Activated T-cell treated with anti-CD3 and anti-CD28 coated beads for 1 hour (primary cell): Measurements from ENCODE around the gene GPR17.

Experiments used
- DNase-seq: peaks from one replicate; pipeline ENCODE4 v3.0.0-alpha.2; 2020; ENCODE audit warnings: low read depth

Gene GPR17

DNA sequence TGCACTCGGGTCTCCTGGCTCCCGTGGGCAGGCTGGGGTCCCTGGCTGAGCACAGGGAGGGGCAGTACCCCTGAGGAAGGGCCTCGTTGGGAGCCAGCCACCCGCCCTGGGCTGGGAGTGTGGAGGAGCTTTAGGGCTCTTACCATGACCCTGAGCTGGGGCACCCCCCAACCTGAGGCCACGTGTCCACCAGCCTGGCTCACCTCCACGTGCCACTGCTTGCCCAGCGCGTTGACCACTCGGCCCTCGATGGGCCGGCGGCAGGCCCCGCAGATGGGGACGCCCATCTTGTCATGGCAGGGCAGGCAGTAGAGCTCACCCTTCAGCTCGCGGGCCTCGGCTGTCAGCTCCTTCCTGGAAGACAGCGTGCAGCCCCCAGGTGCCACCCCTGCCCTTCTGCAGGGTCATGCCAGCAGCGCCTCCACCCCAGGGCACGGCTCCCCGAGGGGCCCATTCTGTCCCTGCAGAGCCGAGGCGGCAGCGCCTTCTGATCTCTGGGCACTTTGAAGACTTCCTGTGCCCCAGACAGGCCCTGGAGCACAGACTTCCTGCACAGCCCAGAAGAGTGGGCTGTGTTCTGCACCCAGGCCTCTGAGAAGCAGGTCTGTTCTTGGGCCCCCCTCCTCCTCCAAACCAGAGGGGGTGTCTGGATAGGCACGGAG is 4.0 kb upstream of the GPR17 start:
- peak; percentile 43 for DNase-seq

DNA sequence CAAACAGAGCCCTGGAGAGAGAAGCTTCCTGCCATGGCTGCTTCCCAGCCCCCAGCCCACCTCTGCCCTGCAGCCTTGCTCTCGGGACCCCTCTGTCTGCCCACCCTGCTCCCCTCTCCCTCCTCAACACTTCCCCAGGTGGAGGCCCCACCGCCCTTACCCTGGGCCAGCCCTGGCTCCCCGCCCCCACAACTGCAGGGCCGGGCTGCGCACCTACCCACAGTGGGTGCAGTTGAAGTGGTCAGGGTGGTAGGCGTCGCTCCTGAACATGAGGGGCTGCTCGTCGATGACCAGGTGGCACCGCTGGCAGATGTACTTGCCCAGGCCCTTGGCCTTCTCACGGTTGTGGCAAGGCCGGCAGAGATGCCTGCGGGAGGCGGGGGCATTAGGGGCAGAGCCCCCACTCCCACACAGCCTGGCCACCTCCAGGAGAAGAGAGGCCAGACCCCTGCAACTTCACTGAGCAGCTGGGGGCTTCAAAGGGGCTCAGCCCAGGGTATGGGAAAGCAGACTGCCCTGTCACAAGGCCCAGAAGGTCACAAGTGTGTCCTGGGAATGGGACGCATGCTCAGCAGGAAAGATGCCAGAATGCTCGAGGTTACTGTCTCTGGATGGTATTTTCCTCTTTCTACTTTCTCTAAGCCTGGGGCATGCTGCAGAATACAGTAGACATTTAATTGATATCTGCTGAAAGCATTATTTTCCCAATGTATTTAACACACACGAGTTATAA is 3.1 kb upstream of the GPR17 start:
- DNase-seq, result no peak

DNA sequence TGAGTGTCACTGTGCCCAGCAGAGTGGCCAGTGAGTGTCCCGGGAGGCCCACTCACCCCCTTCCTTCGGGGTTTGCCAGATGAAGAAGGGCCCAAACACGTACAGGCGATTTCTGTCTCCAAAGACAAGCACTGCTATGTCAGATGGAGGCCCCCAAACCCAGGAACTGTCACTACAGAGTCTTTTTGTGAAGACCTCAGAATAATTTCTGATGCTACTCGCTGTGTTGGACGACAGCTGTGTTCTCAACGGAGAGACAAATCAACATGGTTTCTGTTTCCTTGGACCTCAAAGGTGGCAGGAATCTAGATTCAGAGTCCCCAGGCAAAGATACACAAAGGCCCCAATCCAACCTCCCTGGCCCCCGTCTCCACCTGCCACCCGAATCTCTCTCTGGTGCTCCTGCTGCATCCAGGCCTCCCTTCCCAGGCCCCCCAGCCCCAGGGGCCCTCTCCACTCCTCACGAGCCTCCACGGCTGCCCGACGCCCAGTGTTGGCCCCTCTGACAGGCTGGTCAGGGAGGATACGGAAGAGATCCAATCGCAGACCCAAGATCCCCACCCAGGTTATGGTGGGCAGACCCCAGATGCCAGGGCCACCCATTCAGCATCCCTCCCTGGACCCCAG is 2.4 kb upstream of the GPR17 start:
- DNase-seq, result no peak

- no peak for DNase-seq
Observed at GRCh38 chr2:127644066-127645025, 1.6 kb upstream of the GPR17 start.

DNA sequence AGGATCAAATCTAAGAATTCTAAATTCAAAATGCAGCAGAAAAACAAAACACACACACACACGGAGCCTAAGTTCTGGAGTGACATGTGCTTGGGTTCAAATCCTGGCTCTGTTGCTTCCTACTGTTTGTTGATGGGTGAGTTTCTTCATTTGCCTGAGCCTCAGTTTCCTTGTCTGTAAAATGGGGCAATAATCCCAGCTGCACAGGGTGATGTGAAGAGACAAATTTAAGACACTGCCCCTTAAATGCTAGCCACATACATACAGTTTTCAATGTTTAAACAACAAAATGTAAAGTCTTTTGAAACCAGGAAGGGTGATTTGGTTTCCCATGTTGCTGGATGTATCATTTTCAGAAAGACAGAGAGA is 943 bp upstream of the GPR17 start:
- no peak for DNase-seq

DNA sequence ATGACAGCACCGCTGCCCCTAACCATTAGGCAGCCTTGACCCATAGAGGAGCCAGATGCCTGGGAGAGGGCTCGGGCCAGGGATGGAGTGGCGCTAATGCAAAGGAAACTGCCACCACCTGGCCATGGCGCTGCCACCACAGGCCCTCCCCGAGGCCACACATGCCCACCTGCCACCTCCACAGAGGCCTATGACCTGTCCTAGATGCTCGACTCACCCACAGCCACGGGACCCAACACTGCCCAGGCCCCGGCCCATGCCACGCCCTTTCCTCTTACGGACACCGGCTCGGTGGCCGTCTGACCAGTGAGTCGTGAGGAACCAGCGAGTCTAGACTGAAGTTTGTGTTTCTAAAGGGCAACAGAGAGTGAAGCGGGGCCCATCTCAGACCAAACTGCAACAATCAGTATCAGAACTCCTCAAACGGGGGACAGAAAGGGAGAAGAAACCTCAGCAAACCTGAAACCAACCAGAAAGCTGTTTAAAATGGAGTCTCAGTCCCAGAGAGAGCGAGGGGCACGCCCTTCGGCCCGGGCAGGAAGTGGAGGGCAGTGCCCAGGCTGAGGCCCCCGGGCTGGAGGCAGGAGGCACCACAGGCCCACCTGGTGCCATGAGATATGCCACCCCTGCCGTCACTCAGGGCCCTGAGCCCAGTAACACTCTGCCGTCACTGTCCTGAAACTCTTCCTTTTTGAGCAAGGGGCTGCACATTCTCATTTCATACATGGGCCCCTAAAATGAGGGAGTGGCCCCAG is 711 bp downstream of the GPR17 start:
- DNase-seq, result no peak

- no peak for DNase-seq
Observed at GRCh38 chr2:127647242-127648190, 1.6 kb downstream of the GPR17 start.

GRCh38 chr2:127648321-127648720 is 2.4 kb downstream of the GPR17 start:
- no peak for DNase-seq

DNA sequence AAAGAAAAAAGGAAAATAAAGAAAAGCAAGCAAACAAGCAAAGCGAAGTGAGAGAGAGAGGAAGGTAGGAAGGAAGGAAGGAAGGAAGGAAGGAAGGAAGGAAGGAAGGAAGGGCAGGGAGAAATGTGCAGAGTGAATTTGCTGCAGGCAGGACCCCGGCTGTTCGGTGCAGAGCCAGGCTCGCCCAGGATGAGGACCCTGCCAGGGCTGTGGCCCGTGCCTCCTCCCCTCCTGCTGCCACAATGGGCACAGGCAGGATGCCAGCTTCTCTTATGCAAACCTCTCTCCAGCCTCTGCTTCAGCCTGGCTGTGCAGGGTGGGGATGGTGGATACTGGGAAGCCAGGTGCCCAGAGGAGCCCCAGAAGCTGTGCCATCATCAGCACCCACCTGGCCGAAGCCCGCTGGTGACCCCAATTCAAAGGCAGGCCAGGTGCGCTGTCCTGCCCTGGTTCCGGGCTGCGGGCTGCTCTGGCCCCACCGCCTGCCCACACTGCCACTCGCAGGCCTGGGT is 3.2 kb downstream of the GPR17 start:
- DNase-seq, result no peak

DNA sequence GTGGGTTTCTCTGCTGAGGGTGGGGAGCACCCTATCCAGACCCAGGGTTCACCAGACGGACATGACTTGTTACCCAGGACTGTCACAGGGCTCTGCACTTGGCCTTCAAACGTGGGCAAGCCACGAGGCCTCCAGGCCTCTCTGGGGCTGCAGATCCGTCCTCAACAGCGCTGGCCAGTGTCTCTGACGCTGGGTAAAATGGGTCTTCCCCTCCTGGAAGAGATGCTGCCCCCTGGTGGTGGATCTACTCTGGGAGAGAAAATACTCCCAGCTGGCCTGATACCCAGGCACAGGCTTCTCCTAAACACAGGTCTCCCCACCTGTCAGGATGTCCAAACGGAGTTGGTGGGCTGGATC is 3.7 kb downstream of the GPR17 start:
- peak; percentile 91 for DNase-seq

- DNase-seq, result no peak
Observed at GRCh38 chr2:127650041-127650784, 4.3 kb downstream of the GPR17 start.

- DNase-seq, result no peak
Observed at GRCh38 chr2:127650785-127651380, 4.9 kb downstream of the GPR17 start.

- no peak for DNase-seq
Observed at GRCh38 chr2:127651381-127651809, 5.4 kb downstream of the GPR17 start.

DNA sequence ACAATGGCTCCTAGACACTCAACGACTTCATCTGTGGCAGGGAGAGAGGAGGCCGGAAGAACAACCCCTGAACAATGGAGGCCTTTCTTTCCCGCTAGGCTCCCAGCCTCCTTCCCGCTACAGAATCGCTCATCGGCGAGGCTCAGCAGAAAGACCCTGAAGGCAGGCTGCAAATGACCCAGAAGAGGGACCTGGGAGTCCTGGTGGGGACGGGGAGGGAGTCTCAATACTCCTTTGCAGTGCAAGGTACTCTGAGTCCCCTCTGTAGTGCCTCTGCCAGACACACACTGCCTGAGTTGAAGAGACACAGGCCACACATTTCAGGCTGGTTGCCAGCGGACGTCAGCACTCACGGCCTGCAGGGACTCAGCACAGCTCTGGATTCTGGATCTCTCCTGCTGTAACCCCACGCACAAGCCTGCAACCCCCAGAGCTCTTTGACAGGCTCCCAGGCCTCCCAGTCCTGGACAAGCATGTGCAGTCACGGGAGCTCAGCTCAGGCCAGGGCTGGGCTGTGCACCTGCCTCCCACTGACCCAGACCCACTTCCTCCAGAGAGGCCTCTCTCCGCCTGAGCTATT is 6.1 kb downstream of the GPR17 start:
- no peak for DNase-seq

GRCh38 chr2:127652786-127653357 is 6.9 kb downstream of the GPR17 start:
- DNase-seq, result no peak

- DNase-seq, result no peak
Observed at GRCh38 chr2:127653421-127654083, 7.6 kb downstream of the GPR17 start.

DNA sequence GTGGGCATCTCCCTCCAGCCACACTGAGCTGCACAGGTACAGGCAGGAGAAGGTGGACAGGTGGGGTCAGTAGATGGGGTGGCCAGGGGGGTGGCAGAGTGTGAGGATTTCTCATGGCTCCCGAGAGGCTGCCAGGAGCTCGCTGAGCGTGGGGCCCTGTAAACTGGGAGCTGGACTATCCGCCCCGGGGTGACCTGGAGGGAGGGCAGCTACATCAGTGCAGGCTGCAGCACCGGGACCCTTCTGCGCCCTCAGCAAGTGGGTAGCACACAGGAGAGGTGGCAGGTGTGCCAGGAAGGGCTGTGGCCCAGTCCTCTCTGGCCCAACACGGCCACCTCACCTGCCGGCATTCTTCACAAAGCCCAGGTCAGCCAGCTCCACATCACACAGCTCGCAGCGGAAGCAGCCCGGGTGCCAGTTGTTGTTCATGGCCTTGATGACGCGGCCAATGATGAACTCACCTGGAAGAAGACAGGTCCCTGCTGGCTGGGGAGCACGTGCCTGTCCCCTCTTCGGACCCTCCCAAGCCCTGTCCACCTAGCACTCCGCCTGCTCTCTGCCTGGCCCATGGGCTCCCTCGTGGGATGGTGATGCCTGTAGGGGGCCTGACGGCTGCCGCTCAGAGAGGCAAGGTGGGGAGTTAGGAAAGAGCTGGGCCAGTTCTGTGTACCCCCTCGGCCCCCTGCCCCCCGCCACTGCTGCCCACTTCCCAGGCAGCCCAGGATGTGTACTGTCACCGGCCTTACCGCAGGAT is 8.3 kb downstream of the GPR17 start:
- DNase-seq, result no peak
